Panc1 (cell line): ENCODE measurements around the gene PPP1R12A.

Experiments
- POLR2AphosphoS5 ChIP-seq: IDR thresholded peaks from 2 replicates; pipeline ENCODE4 v1.6.1; 2012; ENCODE audit warnings: mild to moderate bottlenecking, low read depth, low read length, moderate library complexity
- SIN3A ChIP-seq: IDR thresholded peaks from 2 replicates; pipeline ENCODE4 v1.6.1; 2012; ENCODE audit warnings: low read depth, mild to moderate bottlenecking, low read length, moderate library complexity, borderline replicate concordance; ENCODE audit not compliant: insufficient read depth
- TCF7L2 ChIP-seq: IDR thresholded peaks from 2 replicates; pipeline ENCODE4 v1.6.1; 2011; ENCODE audit warnings: mild to moderate bottlenecking, low read depth, low read length, inconsistent platforms
- TF ChIP-seq, protein P1 (sequence below): fragments of 450-650 bp; IDR thresholded peaks from 2 replicates; pipeline ENCODE4 v1.5.1; 2017; ENCODE audit warnings: mild to moderate bottlenecking
- TF ChIP-seq, protein P2 (sequence below), 2 experiments: IDR thresholded peaks; 2 replicates each; pipeline ENCODE4 v1.6.1; 2011 to 2012; ENCODE audit warnings: low read depth in 2 of 2, control low read depth in 1 of 2, low read length in 1 of 2, mild to moderate bottlenecking in 1 of 2, moderate library complexity in 1 of 2; ENCODE audit not compliant: insufficient read depth in 1 of 2

DNA sequence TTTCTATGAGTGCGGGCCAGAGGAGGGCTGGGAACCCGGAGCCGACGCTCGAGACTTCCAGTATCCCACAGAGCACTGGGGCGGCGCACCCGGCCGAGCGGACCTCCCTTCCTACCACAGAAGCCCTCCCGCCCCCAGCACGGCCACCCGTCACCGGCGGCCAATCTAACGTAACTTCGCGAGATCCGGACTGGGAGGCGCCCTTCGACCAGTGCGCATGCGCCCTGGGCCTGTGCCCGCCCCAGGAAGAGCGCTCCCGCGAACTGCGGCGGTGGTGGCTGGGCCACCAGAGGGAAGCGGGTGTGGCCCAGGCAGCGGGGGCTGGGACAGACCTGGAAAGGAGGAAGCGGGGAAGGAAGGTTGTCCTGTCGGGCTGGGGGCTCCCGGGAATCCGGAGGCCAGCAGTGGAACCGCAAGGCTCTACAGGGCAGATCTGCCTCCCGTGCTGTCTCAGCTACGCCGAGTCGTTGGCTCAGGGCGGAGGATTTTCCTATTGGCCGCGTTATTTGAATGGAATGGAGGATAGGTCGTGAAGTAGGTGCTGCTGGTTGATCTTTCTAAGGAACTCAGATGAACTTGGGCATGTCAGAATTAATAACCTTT is at the start of gene PPP1R12A:
- TF ChIP-seq, protein P1, sequence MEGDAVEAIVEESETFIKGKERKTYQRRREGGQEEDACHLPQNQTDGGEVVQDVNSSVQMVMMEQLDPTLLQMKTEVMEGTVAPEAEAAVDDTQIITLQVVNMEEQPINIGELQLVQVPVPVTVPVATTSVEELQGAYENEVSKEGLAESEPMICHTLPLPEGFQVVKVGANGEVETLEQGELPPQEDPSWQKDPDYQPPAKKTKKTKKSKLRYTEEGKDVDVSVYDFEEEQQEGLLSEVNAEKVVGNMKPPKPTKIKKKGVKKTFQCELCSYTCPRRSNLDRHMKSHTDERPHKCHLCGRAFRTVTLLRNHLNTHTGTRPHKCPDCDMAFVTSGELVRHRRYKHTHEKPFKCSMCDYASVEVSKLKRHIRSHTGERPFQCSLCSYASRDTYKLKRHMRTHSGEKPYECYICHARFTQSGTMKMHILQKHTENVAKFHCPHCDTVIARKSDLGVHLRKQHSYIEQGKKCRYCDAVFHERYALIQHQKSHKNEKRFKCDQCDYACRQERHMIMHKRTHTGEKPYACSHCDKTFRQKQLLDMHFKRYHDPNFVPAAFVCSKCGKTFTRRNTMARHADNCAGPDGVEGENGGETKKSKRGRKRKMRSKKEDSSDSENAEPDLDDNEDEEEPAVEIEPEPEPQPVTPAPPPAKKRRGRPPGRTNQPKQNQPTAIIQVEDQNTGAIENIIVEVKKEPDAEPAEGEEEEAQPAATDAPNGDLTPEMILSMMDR, result no peak
- TF ChIP-seq POLR2AphosphoS5 (peak; percentile 93), SIN3A (peak; percentile 90; the same call in 1 of the 2 replicates), TCF7L2 (0 out of 2 replicates have a peak, but pooled peaks have one; percentile 3)
- TF ChIP-seq, protein P2, sequence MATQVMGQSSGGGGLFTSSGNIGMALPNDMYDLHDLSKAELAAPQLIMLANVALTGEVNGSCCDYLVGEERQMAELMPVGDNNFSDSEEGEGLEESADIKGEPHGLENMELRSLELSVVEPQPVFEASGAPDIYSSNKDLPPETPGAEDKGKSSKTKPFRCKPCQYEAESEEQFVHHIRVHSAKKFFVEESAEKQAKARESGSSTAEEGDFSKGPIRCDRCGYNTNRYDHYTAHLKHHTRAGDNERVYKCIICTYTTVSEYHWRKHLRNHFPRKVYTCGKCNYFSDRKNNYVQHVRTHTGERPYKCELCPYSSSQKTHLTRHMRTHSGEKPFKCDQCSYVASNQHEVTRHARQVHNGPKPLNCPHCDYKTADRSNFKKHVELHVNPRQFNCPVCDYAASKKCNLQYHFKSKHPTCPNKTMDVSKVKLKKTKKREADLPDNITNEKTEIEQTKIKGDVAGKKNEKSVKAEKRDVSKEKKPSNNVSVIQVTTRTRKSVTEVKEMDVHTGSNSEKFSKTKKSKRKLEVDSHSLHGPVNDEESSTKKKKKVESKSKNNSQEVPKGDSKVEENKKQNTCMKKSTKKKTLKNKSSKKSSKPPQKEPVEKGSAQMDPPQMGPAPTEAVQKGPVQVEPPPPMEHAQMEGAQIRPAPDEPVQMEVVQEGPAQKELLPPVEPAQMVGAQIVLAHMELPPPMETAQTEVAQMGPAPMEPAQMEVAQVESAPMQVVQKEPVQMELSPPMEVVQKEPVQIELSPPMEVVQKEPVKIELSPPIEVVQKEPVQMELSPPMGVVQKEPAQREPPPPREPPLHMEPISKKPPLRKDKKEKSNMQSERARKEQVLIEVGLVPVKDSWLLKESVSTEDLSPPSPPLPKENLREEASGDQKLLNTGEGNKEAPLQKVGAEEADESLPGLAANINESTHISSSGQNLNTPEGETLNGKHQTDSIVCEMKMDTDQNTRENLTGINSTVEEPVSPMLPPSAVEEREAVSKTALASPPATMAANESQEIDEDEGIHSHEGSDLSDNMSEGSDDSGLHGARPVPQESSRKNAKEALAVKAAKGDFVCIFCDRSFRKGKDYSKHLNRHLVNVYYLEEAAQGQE (IDR thresholded peaks at IDR 0.05; ENCODE audit: insufficient read depth in 1 of 2, low read depth in 2 of 2, low read length in 1 of 2), result no peak
